HG03175 (cell line): Measurements from ENCODE around the gene CCDC51.
"Not testable (repeated sequence)": the region's sequence is repeated elsewhere in the genome, so short reads cannot be mapped to it uniquely, and the experiment has no call there.

Experiments used
- ATAC-seq: cut with Tn5 transposase; IDR thresholded peaks from one replicate; pipeline ENCODE4 v1.9.1; 2021; ENCODE audit warnings: mild to moderate bottlenecking, moderate library complexity; ENCODE audit not compliant: unreplicated experiment

CCDC51 gene

DNA sequence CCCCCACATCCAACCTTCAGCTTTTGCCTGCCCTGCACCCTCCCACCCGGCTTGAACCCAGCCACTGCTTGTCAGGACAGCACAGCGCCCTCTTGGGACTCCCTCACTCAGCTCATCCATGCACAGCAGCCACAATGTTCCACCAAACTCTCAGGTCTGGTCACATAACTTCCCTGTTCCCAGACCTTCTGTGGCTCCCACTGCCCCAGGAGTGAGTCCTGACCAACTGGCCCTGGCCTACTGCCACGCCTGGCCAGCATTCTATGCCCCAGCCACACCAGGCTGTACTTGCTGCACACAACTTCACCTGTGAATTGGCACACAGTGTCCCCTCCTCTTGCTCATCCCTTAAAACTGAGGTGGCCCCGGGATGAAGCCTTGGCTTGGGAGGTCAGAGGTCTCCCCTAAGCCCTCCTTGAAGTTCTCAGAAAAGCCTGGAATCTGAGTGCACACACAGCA lies 31.1 kb downstream of the CCDC51 start:
- ATAC-seq: no peak

- ATAC-seq: no peak
Measured at GRCh38 chr3:48407542-48408099, 32.3 kb downstream of the CCDC51 start.

DNA sequence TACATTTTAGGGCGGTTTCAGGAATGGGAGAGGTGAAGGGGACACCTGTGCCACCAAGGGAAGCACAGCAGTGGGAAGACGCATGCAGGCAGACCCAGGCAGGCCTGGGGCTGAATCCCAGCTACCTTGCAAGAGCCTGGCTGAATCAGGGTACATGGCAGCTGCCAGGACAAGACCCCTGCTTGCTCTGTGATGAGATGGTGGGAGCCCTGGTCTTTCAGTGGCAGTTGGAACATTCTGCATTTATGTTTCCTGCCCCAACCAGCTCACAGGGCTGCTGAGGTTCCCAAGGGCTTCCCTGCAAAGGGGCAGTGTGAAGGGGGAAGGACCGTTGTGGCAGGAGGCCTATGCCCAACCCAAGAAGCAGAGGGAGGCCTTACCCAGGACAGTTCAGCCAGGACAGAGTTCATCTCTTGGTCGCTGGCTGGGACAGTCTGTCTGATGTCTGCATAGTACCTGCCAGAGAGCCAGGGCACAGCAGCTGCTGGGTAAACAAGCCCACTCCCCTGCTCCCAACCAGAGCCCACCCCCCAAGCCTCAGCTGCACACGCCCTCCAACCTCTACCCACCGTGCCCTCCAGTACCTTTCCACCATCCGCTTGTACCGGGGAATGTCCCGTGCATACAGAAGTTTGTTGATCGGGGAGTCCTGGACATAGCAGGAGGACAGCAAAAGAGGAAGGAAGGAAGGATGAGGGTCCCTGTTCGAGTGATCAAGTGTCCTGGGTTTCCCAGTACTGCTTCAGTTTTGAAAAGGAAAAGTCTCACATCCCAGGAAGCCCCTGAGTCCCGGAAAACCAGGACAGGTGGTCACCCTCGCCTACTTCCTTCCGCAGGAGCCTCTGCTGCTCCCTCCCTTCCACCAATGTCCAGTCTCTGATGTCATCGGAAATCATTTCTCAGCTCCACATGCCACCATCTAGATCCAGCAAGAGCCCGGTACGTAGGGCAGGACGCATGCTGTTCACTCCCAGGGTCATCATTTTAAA lies 33.2 kb downstream of the CCDC51 start:
- no peak for ATAC-seq

DNA sequence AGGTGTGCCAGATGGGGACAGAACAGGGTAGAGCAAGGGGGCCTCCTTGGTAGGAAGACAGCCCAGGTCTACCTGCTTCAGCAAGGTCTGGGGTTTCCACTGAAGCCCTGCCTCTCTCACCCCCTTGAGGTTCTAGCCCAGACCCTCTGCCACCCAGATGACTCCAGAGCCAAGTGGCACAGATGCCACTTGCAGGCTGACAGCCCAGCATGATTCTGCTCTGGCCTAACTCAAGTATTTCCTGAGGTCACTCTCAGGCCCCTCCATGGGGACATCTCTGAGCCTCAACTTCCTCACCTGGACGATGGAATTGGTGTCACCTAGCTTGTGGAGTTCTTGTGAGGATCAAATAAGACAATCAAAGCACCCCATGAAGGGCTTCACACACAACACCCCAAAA lies 33.9 kb downstream of the CCDC51 start:
- ATAC-seq: no peak

GRCh38 chr3:48405343-48405881 lies 34.5 kb downstream of the CCDC51 start:
- ATAC-seq: no peak

GRCh38 chr3:48404440-48405342 lies 35.2 kb downstream of the CCDC51 start:
- ATAC-seq: no peak

DNA sequence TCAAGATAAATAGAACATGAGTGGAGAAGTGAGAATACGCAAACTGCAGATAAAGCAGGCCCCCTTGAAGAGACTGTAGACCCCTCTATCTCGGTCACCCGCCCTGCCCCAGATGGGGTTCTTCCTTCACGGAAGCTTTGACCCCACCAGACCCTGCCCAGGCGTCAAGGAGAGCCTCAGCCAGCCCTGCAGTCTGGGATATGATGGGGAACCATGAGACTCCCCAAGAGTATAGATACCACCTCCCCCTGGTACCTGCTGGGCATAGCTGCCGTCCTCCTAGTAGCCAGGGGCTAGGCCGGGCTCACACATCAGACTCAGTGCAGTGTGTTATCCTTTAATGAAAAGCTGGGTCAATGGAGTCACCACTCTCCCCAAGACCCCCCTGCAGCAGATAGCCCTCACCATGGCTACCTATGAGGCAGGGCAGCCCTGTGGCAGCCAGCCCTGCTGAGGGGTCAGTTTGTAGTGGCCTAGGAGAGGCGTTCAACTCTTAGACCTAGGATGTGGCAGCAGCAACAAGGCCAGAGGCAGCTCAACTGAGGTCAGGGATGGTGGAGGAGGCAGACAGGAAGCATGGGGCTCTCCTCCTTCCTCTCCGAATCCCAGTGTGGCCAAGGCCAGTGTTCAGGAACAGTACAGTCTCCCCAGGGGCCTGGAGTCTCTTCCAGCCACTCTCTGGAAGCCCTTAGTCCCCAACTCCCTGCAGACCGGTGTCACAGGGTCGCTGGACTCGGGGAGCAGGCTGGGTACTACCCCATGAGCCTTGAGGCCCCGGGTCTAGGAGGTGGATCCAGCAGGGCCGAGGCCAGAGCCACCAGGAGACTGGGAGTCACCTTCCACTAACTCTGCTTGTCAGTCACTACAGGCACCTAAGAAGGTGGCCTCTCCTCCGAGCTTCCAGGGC lies 36.1 kb downstream of the CCDC51 start:
- ATAC-seq: no peak

GRCh38 chr3:48402907-48403306 lies 37.0 kb downstream of the CCDC51 start:
- no peak for ATAC-seq

DNA sequence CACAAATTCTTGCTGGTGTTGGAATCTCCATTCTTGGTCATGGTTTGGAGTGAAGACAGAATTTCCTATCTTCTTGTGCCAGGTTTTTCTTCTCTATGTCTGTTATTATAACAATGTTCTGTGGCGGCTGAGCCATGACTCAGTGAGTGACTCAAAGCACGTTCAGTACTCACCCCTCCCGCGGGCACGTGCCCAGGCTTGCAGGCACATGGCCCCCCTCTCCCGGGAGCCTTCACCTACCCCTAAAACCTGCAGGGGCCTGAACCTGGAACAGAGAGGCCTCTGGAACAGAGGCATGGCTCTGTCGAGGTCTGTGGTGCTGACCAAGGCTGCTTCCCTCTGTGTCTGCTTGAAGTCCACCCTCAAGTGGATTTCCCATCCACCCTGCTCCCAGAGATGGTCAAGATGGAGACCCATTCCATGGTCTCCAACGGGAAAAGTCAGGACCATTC lies 37.6 kb downstream of the CCDC51 start:
- ATAC-seq: no peak

DNA sequence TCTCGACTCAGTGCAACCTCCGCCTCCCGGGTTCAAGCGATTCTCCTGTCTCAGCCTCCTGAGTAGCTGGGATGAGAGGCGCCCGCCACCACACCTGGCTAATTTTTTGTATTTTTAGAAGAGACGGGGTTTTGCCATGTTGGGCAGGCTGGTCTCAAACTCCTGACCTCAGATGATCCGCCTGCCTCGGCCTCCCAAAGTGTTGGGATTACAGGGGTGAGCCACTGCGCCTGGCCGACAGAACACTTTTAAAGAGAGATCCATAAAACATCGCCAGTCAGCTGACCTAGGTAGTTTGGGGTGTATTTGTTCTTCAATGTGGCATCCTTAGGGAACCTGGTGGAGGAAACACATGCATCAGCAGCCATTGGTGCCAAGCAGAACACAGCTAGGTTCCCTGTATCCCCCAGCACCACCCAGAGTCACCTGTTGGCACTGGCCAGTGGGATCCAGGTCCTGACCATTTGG lies 38.5 kb downstream of the CCDC51 start:
- ATAC-seq: not testable (repeated sequence)

DNA sequence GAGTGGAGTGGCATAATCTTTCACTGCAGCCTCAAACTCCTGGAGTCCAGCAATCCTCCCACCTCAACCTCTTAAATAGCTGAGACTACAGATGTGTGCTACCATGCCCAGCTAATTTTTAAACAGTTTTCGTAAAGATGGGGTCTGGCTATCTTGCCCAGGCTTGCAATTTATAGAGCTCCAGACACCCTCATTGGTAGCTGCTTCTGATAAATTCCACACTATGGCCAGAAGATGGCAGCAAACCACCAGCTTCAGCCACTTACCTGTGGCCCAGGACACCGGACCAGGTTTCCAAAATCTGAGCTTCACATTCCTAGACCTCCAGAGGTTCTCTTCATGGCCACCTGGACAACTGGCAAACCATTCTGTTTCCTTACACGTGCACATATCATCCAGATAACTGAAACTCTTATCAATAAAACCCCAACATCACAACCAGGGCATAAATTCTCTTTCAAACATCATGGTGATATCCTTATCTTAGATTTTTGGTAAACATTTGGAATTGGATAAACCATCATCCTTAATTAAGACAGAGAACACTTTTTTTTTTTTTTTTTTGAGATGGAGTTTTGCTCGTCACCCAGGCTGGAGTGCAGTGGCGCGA lies 39.0 kb downstream of the CCDC51 start:
- no peak for ATAC-seq

GRCh38 chr3:48399387-48400172 lies 40.3 kb downstream of the CCDC51 start:
- no peak for ATAC-seq

- ATAC-seq: no peak
Measured at GRCh38 chr3:48398701-48399386, 41.1 kb downstream of the CCDC51 start.

DNA sequence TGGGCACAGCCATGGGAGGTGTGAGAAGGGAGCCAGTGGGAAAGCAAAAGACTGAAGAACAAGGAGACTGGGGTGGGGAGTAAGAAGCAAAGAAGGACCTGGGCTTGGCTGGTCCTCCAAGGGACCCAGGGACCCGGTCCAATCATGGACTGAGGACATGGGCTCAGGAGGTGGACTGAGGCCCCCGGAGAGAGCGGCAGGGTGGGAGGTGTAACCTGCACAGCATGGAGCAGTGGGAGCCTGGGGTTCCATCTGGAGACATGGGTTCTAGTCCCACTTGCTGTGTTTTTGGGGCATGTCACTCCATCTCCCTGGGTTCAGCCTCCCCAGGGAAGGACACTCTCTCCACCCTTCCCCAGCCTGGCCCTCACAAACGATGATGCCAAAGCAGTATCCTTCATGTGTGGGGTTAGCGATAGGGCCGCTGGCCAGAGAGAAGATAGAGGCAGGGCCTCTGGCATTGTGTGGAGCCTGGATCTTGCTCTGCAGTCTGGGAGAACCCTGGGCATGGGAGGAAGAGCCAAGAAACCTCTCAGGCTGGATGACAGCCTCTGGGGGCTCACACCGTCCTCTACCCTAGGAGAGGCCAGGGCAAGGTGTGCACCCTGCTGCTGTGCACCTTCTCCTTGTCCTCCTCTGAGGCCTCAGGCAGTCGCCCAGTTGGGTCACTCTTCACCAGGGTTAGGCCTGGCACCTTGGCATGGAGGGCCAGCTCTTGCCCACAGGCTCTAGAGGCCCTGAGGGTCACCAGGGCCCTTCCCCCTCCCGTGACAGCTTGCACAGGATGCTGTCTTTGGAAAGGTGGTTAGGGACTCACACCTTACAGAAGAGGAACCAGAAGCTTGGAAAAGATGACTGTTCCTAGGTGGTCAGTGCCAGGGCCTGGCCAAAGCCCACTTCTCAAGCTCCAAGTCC lies 41.9 kb downstream of the CCDC51 start:
- ATAC-seq: no peak

GRCh38 chr3:48395714-48396113 lies 44.2 kb downstream of the CCDC51 start:
- no peak for ATAC-seq

DNA sequence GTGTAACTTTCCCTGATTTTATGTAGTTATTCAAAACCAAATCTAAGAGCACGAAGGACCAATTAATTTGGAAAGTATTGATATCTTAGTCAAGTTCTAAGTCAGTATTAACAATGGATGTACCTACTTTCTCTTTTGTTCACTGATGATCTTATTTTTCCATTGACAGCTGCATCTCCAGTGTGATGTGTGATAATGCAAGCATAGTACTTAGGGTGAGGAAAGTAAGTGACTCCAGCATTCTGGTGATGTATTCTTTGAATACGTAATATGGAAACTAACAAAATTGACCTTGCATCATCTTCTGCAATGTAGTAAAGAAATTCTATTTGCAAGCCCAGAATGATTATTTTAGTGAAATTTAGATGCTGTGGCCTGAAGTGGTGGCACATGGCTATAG lies 45.5 kb downstream of the CCDC51 start:
- no peak for ATAC-seq

- no peak for ATAC-seq
Measured at GRCh38 chr3:48388966-48389365, 51.0 kb downstream of the CCDC51 start.
